Measurements from ENCODE around the gene PARP9. TPM values are rescaled to one million over a fixed set of nuclear protein-coding genes. Genes with fewer than 3 reads are reported as not detected.
A peak's percentile ranks its signal among the peaks of the same experiment; 100 is the strongest.

The PARP9 gene
- total RNA-seq, result 10 to 100 TPM; 17.0 to 19.8 TPM
- 10 to 100 TPM; 13.1 to 14.1 TPM for polyA plus RNA-seq (ENCODE audit: insufficient read length in 2 of 2)
- long read RNA-seq, donor 1, result 0 reads
- long read RNA-seq, donor 2, result 0 reads
- long read RNA-seq, donor 3, partial matches to known transcripts, result 0 of 1 reads
- long read RNA-seq, donor 3, other reads (novel, unspliced or antisense), result 0 of 1 reads
- long read RNA-seq, donor 4, full-length matches to known transcripts, result 2 of 2 reads
- long read RNA-seq, donor 4, partial matches to known transcripts, result 0 of 2 reads
- long read RNA-seq, donor 4, other reads (novel, unspliced or antisense), result 0 of 2 reads

- Histone ChIP-seq H3K27me3 (ENCODE audit: control insufficient read depth, insufficient read depth, low read length) (no peaks in the 10 kb centered on the region), H3K4me1 (ENCODE audit: control insufficient read depth, insufficient read depth, low read length) (peaks cover 12% of the 10 kb centered on the region), H3K9me3 (ENCODE audit: control insufficient read depth, insufficient read depth, low read length) (no peaks in the 10 kb centered on the region), H3K27ac (ENCODE audit: low read depth, low read length) (peak within 1 kb of the TSS; percentile 81), H3K4me3 (ENCODE audit: low read depth, low read length) (peak within 1 kb of the TSS; percentile 76), H3K36me3 (ENCODE audit: control insufficient read depth, insufficient read depth, low read length) (no peaks in the 10 kb centered on the region)
- peak; percentile 5 to 84 (median 36) for DNase-seq (ENCODE audit: low read depth in 4 of 6, low spot score in 6 of 6)
- WGBS (ENCODE audit: insufficient coverage), result 2% methylated on average over 56 of the region's 56 CpGs
Observed at GRCh38 chr3:122564155-122564912, at the start of gene PARP9, which contains the start of gene DTX3L. TSS of gene PARP9 (minus strand) at chr3:122564300. CDS start at chr3:122559620, 4,680 bp downstream. TSS of gene DTX3L (plus strand) at chr3:122564338. CDS start at chr3:122564427, 89 bp downstream.

DNA sequence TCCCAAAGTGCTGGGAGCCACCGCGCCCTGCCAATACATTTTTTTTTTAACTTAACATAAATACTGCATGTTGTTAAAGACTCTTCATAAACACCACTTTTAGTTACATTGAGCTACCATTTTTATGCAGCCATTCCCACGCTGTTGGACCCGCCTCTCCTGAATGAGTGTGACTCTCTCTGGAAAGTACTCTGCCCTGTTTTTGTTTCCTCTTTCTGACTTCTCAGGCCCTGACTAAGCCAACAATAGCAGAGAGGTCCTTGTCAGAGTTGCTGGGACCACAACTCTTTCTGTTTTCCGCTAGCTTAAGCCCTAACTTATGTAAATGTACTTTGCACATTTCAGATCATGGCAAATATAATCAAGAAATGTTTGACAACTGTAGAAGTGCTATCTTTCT is 48.6 kb upstream of the PARP9 start:
- 74% methylated on average over 2 of the region's 5 CpGs for WGBS (ENCODE audit: insufficient coverage)
- Histone ChIP-seq H3K36me3 (ENCODE audit: control insufficient read depth, insufficient read depth, low read length) (no peaks in the 10 kb centered on the region), H3K4me1 (ENCODE audit: control insufficient read depth, insufficient read depth, low read length) (no peaks in the 10 kb centered on the region), H3K4me3 (ENCODE audit: low read depth, low read length) (no peak overlapping the region), H3K27me3 (ENCODE audit: control insufficient read depth, insufficient read depth, low read length) (no peaks in the 10 kb centered on the region), H3K27ac (ENCODE audit: low read depth, low read length) (no peak overlapping the region), H3K9me3 (ENCODE audit: control insufficient read depth, insufficient read depth, low read length) (no peaks in the 10 kb centered on the region)
- no peak for DNase-seq (ENCODE audit: low read depth in 4 of 6, low spot score in 6 of 6)

DNA sequence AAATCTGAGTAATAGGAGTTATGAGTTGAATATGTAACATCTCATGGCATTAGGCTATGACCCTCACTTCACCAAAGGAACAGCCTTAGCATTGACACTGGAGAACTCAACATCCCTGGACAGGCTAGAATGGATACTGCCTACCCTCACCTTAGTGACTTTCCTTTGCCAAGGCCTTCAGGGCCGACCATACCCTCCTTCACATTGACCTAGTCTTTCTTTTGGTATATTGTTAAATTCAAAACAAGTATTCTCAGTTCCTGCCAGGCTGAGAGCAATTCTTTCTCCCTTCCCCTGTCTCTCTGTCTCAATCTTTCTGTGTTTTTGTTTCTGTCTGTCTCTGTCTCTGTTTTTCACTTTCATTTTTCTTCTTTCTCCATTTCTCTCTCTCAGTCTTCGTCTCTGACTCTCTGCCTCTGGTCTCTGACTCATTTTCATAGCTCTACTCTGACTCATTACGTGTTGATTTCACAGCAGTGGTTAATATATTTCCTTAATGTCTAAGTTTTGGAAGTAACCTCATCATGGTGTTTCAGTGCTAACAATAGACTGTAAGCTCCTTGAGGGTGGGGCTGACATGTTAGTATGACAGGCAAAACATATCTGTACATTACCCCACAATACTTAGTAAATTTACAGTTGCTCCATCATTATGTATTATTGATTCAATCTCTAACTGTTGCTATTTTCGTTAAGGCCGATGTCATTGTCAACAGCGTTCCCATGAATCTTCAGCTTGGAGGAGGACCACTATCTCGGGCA is 45.9 kb upstream of the PARP9 start:
- no peak for DNase-seq (ENCODE audit: low read depth in 4 of 6, low spot score in 6 of 6)
- H3K27ac ChIP-seq (ENCODE audit: low read depth, low read length), result no peak overlapping the region
- H3K36me3 ChIP-seq (ENCODE audit: control insufficient read depth, insufficient read depth, low read length), result no peaks in the 10 kb centered on the region
- WGBS (ENCODE audit: insufficient coverage), result 75% methylated on average over 3 of the region's 7 CpGs
- no peaks in the 10 kb centered on the region for H3K27me3 ChIP-seq (ENCODE audit: control insufficient read depth, insufficient read depth, low read length)
- H3K9me3 ChIP-seq (ENCODE audit: control insufficient read depth, insufficient read depth, low read length), result no peaks in the 10 kb centered on the region
- H3K4me3 ChIP-seq (ENCODE audit: low read depth, low read length), result no peak overlapping the region
- H3K4me1 ChIP-seq (ENCODE audit: control insufficient read depth, insufficient read depth, low read length), result no peaks in the 10 kb centered on the region

DNA sequence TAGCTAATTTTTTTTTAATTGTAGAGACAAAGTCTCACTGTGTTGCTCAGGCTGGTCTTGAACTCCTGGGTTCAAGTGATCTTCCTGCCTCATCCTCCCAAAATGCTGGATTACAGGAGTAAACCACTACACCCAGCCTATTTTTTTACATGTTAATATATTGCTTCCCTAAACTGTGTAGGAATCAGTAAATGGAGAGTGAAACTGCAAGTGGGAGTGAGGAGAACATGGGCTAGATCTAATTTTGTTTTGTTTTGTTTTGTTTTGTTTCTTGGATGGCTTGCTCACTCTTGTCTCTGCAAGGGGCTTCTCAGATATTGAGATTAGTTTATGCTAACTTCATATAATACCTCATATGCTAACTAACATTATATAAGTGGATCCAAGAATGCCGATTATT is 44.8 kb upstream of the PARP9 start:
- Histone ChIP-seq H3K9me3 (ENCODE audit: control insufficient read depth, insufficient read depth, low read length) (no peaks in the 10 kb centered on the region), H3K4me3 (ENCODE audit: low read depth, low read length) (no peak overlapping the region), H3K27me3 (ENCODE audit: control insufficient read depth, insufficient read depth, low read length) (no peaks in the 10 kb centered on the region), H3K27ac (ENCODE audit: low read depth, low read length) (no peak overlapping the region), H3K36me3 (ENCODE audit: control insufficient read depth, insufficient read depth, low read length) (no peaks in the 10 kb centered on the region), H3K4me1 (ENCODE audit: control insufficient read depth, insufficient read depth, low read length) (no peaks in the 10 kb centered on the region)
- no CpG with 5 or more reads among the region's 1 CpG for WGBS (ENCODE audit: insufficient coverage)
- no peak for DNase-seq (ENCODE audit: low read depth in 4 of 6, low spot score in 6 of 6)

DNA sequence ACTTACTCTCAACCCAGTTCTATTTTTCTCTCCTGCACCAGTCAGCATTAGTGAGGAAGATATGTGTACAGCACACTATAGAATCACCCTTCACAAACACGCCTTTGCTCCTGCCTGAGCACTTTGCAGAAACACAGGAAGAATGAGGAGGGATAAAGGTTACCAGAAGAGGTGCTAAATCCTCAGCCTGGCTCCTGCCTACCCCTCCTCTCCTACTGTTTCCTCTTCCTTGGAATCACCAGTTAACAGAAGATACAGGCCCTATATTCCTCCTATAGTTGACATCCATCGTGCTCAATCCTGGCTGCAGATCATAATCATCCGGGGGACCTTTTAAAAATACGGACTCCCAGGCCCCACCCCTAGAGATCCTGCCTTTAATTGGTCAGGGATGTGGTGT is 42.2 kb upstream of the PARP9 start:
- DNase-seq (ENCODE audit: low read depth in 4 of 6, low spot score in 6 of 6), result no peak
- no peaks in the 10 kb centered on the region for H3K36me3 ChIP-seq (ENCODE audit: control insufficient read depth, insufficient read depth, low read length)
- no peak overlapping the region for H3K27ac ChIP-seq (ENCODE audit: low read depth, low read length)
- H3K4me3 ChIP-seq (ENCODE audit: low read depth, low read length), result no peak overlapping the region
- H3K4me1 ChIP-seq (ENCODE audit: control insufficient read depth, insufficient read depth, low read length), result no peaks in the 10 kb centered on the region
- no peaks in the 10 kb centered on the region for H3K9me3 ChIP-seq (ENCODE audit: control insufficient read depth, insufficient read depth, low read length)
- no CpG with 5 or more reads among the region's 4 CpGs for WGBS (ENCODE audit: insufficient coverage)
- H3K27me3 ChIP-seq (ENCODE audit: control insufficient read depth, insufficient read depth, low read length), result no peaks in the 10 kb centered on the region

GRCh38 chr3:122603056-122603455 is 39.0 kb upstream of the PARP9 start:
- no peaks in the 10 kb centered on the region for H3K9me3 ChIP-seq (ENCODE audit: control insufficient read depth, insufficient read depth, low read length)
- no peaks in the 10 kb centered on the region for H3K36me3 ChIP-seq (ENCODE audit: control insufficient read depth, insufficient read depth, low read length)
- no peak for DNase-seq (ENCODE audit: low read depth in 4 of 6, low spot score in 6 of 6)
- H3K4me3 ChIP-seq (ENCODE audit: low read depth, low read length), result no peak overlapping the region
- H3K4me1 ChIP-seq (ENCODE audit: control insufficient read depth, insufficient read depth, low read length), result no peaks in the 10 kb centered on the region
- H3K27me3 ChIP-seq (ENCODE audit: control insufficient read depth, insufficient read depth, low read length), result no peaks in the 10 kb centered on the region
- no CpG with 5 or more reads among the region's 2 CpGs for WGBS (ENCODE audit: insufficient coverage)
- no peak overlapping the region for H3K27ac ChIP-seq (ENCODE audit: low read depth, low read length)

GRCh38 chr3:122602011-122602710 is 38.1 kb upstream of the PARP9 start:
- 75% methylated on average over 4 of the region's 5 CpGs for WGBS (ENCODE audit: insufficient coverage)
- H3K36me3 ChIP-seq (ENCODE audit: control insufficient read depth, insufficient read depth, low read length), result no peaks in the 10 kb centered on the region
- no peak overlapping the region for H3K4me3 ChIP-seq (ENCODE audit: low read depth, low read length)
- no peak overlapping the region for H3K27ac ChIP-seq (ENCODE audit: low read depth, low read length)
- no peaks in the 10 kb centered on the region for H3K27me3 ChIP-seq (ENCODE audit: control insufficient read depth, insufficient read depth, low read length)
- no peaks in the 10 kb centered on the region for H3K9me3 ChIP-seq (ENCODE audit: control insufficient read depth, insufficient read depth, low read length)
- no peaks in the 10 kb centered on the region for H3K4me1 ChIP-seq (ENCODE audit: control insufficient read depth, insufficient read depth, low read length)
- DNase-seq (ENCODE audit: low read depth in 4 of 6, low spot score in 6 of 6), result no peak

DNA sequence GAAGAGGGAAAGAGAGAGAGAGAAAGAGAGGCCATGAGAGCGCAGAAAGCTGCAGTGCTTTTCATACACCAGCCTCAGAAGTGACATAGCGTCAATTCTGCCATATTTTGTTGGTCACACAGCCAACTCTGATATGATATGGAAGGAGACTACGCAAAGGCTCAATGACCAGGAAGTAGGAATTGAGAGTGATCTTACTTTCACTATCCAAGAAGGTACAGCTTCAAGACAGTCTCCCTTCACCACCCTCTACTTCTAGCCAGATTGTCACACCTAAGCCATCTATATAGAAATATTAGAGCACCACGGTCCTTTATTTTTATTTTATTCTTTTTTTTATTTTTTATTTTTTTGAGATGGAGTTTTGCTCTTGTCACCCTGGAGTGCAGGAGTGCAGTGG is 34.5 kb upstream of the PARP9 start:
- H3K4me3 ChIP-seq (ENCODE audit: low read depth, low read length), result no peak overlapping the region
- no peak for DNase-seq (ENCODE audit: low read depth in 4 of 6, low spot score in 6 of 6)
- WGBS (ENCODE audit: insufficient coverage), result 100% methylated on average over 1 of the region's 4 CpGs
- H3K36me3 ChIP-seq (ENCODE audit: control insufficient read depth, insufficient read depth, low read length), result no peaks in the 10 kb centered on the region
- H3K27ac ChIP-seq (ENCODE audit: low read depth, low read length), result no peak overlapping the region
- no peaks in the 10 kb centered on the region for H3K9me3 ChIP-seq (ENCODE audit: control insufficient read depth, insufficient read depth, low read length)
- H3K27me3 ChIP-seq (ENCODE audit: control insufficient read depth, insufficient read depth, low read length), result no peaks in the 10 kb centered on the region
- no peaks in the 10 kb centered on the region for H3K4me1 ChIP-seq (ENCODE audit: control insufficient read depth, insufficient read depth, low read length)

DNA sequence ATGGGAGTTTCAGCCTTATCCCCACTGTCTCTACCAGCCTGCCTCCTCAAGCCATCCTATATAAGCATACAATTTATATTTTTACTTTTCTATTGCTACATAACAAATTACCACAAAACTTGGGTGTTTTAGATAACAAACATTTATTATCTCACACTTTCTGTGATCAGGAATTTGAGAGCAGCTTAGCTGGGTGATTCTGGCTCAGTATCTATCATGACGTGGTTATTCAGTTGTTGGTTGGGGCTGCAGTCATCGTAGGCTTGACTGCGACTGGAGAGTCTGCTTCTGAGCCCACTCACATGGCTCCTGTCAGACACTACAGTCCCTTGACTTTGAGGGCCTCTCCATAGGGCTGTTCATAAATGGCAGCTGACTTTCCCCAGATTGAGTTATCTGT is 34.1 kb upstream of the PARP9 start:
- Histone ChIP-seq H3K9me3 (ENCODE audit: control insufficient read depth, insufficient read depth, low read length) (no peaks in the 10 kb centered on the region), H3K36me3 (ENCODE audit: control insufficient read depth, insufficient read depth, low read length) (no peaks in the 10 kb centered on the region), H3K27ac (ENCODE audit: low read depth, low read length) (no peak overlapping the region), H3K27me3 (ENCODE audit: control insufficient read depth, insufficient read depth, low read length) (no peaks in the 10 kb centered on the region), H3K4me3 (ENCODE audit: low read depth, low read length) (no peak overlapping the region), H3K4me1 (ENCODE audit: control insufficient read depth, insufficient read depth, low read length) (no peaks in the 10 kb centered on the region)
- no peak for DNase-seq (ENCODE audit: low read depth in 4 of 6, low spot score in 6 of 6)
- 80% methylated on average over 1 of the region's 3 CpGs for WGBS (ENCODE audit: insufficient coverage)

All from spinal cord (tissue), 10 donors.